Measurements from ENCODE around the gene BGN.

The BGN gene

DNA sequence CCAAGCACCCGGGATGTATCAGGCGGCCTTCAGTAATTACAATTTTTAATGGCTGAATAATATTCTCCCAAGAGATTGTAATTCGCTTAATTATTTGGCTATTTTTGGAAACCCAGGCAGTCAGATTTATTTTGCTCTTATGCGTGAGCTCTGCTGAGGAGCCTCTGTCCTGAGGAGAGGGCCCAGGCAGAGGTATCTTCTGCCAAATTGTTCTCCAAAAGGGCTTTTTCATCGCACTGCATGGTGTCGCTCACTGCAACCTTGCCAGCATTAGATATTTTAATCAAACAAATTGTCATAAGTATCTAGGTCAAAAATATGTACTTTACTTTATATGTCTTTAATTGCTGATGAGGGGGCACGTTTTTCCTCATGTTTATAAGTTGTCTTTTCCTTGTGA, 28.5 kb downstream of the BGN start:
- ChIA-PET CTCF (no interaction called here), POLR2A (no interaction called here)
- H3K36me3 ChIP-seq (ENCODE audit: control insufficient read depth in 2 of 2, insufficient read depth in 1 of 2, low read length in 2 of 2): no peaks in the 10 kb centered on the region
- TF ChIP-seq ZNF518A (tag by site-specific recombination; conservative IDR thresholded peaks at IDR 0.05; ENCODE audit: low read depth) (no peak), EGR2 (tag by site-specific recombination; IDR thresholded peaks at IDR 0.05; ENCODE audit: low read depth) (no peak), ZBTB48 (tag by site-specific recombination; IDR thresholded peaks at IDR 0.05) (no peak), ZNF266 (tag by site-specific recombination; IDR thresholded peaks at IDR 0.05; ENCODE audit: low read depth) (no peak), ZNF146 (tag by site-specific recombination; IDR thresholded peaks at IDR 0.05) (no peak), ZNF394 (tag by site-specific recombination; IDR thresholded peaks at IDR 0.05; ENCODE audit: borderline replicate concordance) (no peak), ZNF391 (tag by site-specific recombination; IDR thresholded peaks at IDR 0.05; ENCODE audit: borderline replicate concordance, low read depth) (no peak)
- no peaks in the 10 kb centered on the region for H3K9me3 ChIP-seq (ENCODE audit: control insufficient read depth, insufficient read depth, low read depth, low read length)
- H3K4me1 ChIP-seq (ENCODE audit: control insufficient read depth, insufficient read depth, low read length): no peaks in the 10 kb centered on the region
- no peak overlapping the region for H3K27ac ChIP-seq (ENCODE audit: extremely low read depth, low read depth, low read length)
- H3K4me3 ChIP-seq (ENCODE audit: low read depth, low read length): no peak overlapping the region

- no peaks in the 10 kb centered on the region for H3K4me1 ChIP-seq (ENCODE audit: control insufficient read depth, insufficient read depth, low read length)
- H3K36me3 ChIP-seq (ENCODE audit: control insufficient read depth in 2 of 2, insufficient read depth in 1 of 2, low read length in 2 of 2): no peaks in the 10 kb centered on the region
- ChIA-PET CTCF (interaction anchor here (0.7 kb wide), 1 partner anchor 1525 kb away, joined by 3 read pairs; no protein-coding TSS in a partner anchor), POLR2A (no interaction called here)
- TF ChIP-seq, protein P1, sequence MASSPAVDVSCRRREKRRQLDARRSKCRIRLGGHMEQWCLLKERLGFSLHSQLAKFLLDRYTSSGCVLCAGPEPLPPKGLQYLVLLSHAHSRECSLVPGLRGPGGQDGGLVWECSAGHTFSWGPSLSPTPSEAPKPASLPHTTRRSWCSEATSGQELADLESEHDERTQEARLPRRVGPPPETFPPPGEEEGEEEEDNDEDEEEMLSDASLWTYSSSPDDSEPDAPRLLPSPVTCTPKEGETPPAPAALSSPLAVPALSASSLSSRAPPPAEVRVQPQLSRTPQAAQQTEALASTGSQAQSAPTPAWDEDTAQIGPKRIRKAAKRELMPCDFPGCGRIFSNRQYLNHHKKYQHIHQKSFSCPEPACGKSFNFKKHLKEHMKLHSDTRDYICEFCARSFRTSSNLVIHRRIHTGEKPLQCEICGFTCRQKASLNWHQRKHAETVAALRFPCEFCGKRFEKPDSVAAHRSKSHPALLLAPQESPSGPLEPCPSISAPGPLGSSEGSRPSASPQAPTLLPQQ (tag by site-specific recombination; IDR thresholded peaks at IDR 0.05): no peak
- TF ChIP-seq ZNF354C (tag by site-specific recombination; IDR thresholded peaks at IDR 0.05; ENCODE audit: borderline replicate concordance, low read depth): no peak
- no peak for TF ChIP-seq HOXD13 (CRISPR knock-in tag; IDR thresholded peaks at IDR 0.05; ENCODE audit: borderline replicate concordance)
- no peak for TF ChIP-seq ZNF433 (tag by site-specific recombination; IDR thresholded peaks at IDR 0.05; ENCODE audit: low read depth)
- peak; percentile 45; the same call in 1 of the 2 replicates for TF ChIP-seq SCRT2 (tag by site-specific recombination; IDR thresholded peaks at IDR 0.05)
- no peak for TF ChIP-seq MZF1 (tag by site-specific recombination; IDR thresholded peaks at IDR 0.05; ENCODE audit: borderline replicate concordance)
- TF ChIP-seq ZNF202 (tag by site-specific recombination; IDR thresholded peaks at IDR 0.05; ENCODE audit: borderline replicate concordance): no peak
- no peak for TF ChIP-seq ZNF560 (tag by site-specific recombination; IDR thresholded peaks at IDR 0.05; ENCODE audit: borderline replicate concordance)
- TF ChIP-seq ZNF585B (tag by site-specific recombination; IDR thresholded peaks at IDR 0.05): no peak
- TF ChIP-seq, protein P2, sequence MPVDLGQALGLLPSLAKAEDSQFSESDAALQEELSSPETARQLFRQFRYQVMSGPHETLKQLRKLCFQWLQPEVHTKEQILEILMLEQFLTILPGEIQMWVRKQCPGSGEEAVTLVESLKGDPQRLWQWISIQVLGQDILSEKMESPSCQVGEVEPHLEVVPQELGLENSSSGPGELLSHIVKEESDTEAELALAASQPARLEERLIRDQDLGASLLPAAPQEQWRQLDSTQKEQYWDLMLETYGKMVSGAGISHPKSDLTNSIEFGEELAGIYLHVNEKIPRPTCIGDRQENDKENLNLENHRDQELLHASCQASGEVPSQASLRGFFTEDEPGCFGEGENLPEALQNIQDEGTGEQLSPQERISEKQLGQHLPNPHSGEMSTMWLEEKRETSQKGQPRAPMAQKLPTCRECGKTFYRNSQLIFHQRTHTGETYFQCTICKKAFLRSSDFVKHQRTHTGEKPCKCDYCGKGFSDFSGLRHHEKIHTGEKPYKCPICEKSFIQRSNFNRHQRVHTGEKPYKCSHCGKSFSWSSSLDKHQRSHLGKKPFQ (tag by site-specific recombination; IDR thresholded peaks at IDR 0.05): no peak
- TF ChIP-seq ZNF792 (tag by site-specific recombination; IDR thresholded peaks at IDR 0.05): no peak
- TF ChIP-seq ZNF621 (tag by site-specific recombination; IDR thresholded peaks at IDR 0.05): no peak
- no peak for TF ChIP-seq ZNF133 (tag by site-specific recombination; IDR thresholded peaks at IDR 0.05)
- TF ChIP-seq KLF16 (tag by site-specific recombination; IDR thresholded peaks at IDR 0.05): no peak
- TF ChIP-seq ZSCAN4 (tag by site-specific recombination; IDR thresholded peaks at IDR 0.05): 0 out of 2 replicates have a peak, but pooled peaks have one; percentile 36
- no peak overlapping the region for H3K4me3 ChIP-seq (ENCODE audit: low read depth, low read length)
- no peak overlapping the region for H3K27ac ChIP-seq (ENCODE audit: extremely low read depth, low read depth, low read length)
- no peaks in the 10 kb centered on the region for H3K9me3 ChIP-seq (ENCODE audit: control insufficient read depth, insufficient read depth, low read depth, low read length)
Observed at GRCh38 chrX:153524234-153524633, 29.5 kb downstream of the BGN start.
